HG03139 (cell line): ENCODE data around the gene PLPP3.

Experiments
- ATAC-seq: cut with Tn5 transposase; IDR thresholded peaks from one replicate; pipeline ENCODE4 v1.9.1; 2021; ENCODE audit not compliant: unreplicated experiment

Gene PLPP3

DNA sequence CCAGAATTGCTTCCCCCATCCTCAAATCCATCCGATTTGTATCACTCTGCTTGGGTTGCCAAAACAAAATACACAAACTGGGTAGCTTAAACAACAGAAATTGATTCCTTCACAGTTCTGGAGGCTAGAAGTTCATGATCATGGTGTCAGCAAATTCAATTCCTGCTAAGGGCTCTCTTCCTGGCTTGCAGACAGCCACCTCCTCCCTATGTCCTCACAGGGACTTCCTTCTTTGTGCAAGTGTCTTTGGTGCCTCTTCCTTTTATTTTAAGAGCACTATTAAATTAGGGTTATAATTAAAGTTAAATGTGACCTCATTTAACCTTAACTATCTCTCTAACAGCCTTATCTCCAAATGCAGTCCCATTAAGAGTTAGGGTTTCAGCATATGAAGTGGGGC, 112.8 kb downstream of the PLPP3 start:
- ATAC-seq: no peak

DNA sequence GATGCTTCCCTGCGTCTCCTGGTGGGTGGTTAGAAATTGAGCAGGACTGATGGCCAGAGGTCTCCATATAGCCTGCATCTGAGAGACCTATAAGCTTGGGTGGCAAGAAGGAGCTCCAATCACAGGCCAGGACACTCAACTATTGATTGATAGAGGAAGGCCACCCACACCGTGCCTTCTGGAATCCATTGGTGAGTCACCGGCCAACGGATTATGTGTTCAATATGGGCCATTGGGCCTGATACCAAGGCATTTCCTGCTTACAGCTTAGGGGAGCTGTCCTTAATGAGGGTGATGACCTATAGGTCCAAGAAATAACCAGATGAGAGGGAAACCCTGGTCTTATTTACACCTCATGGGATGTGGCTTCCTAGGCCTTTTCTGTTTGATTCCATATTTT, 115.1 kb downstream of the PLPP3 start:
- ATAC-seq: no peak

DNA sequence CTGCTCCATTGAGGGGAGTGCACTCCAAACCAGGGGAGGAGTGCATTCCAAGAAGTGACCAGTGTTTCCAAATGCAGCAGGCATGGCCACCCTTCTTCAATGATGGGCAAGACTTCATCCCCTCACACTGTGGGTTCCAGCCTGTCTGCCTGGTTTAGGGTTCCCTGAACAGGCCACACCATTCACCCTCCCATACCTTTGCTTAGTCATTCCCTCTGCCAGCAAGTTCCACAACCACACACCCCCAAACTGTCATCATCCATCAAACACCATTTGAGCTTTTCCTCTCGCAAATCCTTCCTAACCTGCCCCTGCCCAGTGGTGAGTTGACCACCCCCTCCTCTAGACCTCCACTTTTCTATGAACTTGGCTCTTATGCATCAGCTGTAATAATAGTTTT, 116.0 kb downstream of the PLPP3 start:
- no peak for ATAC-seq

DNA sequence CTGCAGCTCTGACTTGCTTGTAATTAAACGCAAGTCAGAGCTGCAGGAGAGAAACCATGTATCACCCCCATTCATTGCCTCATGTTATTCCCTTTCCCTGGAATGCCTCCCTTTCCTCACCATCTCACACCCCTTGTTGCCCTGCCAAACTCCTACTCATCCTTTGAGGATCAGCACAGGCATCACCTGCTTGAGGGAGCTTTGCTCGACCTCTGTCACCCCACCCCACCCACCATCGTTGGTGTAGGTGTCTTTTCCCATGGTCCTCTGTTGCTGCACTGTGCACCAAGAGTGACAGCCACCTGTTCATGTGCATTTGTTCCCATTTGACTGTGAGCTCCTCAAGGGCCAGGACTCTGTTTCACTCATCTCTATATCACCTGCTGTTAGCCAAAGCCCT, 117.2 kb downstream of the PLPP3 start:
- ATAC-seq: no peak

DNA sequence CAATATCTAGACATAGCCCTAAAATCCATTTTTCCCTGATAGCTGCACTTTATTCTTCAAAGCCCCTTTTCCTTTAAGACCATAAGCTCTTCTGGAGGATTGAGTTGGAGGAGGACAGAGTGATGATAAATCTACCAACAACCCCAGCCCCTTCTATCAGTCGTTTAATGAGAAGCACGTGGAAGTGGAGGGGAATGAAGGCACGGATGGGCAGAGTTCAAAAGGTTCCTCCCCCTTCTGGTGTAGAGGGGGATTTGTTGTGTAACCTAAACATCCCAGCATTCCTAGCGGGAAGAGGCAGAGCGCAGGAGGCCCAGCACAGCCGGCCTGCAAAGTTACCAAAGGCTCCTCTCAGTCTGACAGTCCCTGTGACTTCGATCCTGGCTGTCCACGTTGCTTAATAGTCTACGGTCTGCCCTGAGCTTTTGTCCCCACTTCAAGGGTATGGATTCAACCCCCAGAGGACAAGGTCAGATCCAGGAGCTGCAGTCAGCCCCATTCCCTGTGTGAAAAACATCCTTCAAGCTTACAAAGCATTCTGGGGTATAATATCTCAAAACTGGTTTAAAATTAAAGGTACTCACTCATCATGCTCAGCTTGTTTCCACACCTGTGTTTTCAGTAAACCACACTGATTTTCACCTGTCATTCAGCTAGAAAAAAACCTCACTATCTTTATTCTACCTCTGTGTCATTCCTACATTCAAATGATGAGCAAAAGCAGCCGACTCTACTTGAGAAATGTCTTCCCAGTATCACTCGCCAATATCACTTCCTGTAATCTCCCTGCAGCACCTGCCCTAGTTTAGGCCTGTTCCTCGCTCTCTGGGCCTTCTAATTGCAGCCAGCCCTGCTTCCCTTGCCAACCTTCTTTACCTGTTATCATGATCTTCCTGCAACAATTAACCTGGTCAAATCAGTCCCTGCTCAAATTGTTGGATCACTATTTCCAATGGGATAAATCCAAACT, 117.9 kb downstream of the PLPP3 start:
- ATAC-seq: no peak

DNA sequence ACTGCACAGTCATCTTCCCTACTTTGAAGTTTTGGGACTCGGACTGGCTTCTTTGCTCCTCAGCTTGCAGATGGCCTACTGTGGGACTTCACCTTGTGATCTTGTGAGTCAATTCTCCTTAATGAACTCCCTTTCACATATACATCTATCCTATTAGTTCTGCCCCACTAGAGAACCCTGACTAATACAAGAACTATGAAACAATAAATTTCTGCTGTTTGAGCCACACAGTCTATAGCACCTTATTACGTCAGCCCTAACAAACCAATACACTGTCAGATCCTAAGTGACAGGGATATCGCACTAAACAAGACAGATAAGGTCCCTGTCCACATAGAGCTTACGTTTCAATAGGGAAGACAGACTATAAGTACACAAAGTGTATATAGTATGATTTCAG, 120.1 kb downstream of the PLPP3 start:
- ATAC-seq: no peak

DNA sequence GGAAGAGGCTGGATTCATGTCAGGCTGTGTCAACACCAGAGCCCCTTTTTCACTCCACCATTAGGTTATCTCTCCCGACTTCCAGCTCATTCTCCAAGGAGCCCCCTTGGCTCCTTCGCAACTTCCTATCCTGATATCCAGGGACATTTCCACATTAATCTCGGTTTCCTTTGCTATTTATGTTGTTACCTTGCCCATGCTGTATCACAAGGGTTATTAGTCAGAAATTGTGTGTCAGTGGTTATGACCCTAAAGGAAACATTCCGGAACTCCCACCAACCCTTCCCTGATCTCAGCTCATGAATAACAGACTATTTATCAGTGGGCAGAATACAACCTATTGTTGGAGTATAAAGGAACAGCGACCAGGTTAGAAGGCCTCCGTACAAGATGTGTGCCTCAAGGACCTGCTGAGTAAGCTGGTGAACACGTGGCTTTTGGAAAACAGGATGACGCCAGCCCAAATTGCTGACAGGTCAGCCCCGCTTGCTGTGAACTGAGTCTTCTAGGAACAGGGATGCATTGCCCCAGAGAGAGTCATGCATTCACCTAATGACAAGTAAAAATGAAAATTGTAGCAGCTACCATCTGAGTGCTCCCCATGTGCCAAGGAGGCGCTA, 121.5 kb downstream of the PLPP3 start:
- no peak for ATAC-seq

DNA sequence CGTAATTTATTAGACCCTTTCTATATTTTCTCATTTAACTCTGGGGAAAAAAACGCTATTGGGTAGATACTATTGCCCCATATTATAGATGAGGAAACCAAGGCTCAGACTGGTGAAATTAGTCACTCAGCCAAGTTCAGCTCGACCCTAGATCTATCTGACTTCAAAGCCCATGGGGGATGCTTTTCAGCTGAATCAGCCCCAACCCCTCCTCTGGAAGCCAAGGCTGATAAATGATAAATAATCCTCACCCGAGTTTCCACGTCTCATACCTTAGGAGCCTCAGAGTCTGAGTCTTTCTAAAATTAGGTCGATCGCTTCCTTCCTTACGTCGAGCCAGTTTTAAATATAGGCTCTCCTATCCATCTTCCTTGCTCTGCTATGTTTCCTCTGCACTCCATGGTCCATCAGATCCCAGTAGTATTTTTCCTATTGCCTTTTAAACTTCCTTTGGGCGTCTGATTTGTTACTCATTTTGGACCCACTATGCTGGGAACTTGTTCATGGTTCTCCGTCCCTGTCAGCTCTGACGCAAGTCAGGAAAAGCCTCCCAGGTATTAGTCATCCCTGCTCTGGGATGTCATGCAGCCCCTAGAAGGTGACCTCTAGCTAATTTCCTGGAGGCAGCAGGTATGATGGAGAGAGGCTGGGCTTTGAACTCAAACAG, 122.8 kb downstream of the PLPP3 start:
- no peak for ATAC-seq

DNA sequence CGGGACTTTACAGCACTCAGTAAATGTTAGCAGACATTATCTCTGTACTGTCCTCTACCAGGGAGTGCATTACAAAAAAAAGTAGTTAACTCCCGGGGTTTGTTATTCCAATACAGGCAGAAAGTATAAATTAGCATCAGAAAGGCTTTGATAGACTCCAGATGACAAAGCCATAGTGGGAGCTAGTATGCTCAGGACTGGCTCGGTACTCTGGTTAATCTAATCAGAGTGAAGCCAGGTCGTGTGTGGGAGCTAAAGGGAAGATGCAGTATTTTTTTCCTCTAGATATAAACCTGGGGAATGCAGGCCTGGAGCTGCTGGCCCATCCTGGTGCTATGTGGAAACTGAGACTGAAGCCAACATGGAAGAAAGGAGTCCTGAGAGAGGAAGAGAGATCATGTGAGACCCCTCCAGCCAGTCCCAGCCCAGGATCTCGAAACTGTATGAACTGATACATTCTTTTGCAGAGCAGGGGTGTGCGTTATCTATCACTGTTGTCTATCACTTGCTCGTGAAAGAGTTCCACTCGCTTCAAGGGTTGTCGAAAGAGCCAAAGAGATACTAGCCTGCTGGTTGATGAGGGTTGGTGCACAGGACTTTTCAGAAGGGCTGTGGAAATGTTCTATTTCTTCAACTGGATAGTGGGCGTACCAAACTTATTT, 125.8 kb downstream of the PLPP3 start:
- no peak for ATAC-seq

DNA sequence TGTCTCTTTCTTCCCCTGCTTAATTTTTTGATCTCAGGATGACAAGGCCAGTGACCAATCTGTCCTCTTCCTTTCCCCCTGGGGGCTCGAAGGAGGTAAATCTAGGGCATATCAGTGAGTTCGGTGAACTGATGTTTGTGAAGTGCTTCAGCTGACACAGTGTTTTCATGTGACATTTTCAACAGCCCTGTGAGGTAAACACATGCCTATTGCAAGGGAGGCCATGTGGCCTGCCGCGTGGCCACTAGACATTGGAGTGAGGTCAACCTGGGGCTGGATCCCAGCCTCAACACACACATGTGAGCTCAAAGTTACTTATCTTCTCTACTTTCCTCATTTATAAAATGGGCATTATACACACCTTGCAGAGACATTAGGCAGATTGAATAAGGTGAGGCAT, 126.3 kb downstream of the PLPP3 start:
- ATAC-seq: no peak

DNA sequence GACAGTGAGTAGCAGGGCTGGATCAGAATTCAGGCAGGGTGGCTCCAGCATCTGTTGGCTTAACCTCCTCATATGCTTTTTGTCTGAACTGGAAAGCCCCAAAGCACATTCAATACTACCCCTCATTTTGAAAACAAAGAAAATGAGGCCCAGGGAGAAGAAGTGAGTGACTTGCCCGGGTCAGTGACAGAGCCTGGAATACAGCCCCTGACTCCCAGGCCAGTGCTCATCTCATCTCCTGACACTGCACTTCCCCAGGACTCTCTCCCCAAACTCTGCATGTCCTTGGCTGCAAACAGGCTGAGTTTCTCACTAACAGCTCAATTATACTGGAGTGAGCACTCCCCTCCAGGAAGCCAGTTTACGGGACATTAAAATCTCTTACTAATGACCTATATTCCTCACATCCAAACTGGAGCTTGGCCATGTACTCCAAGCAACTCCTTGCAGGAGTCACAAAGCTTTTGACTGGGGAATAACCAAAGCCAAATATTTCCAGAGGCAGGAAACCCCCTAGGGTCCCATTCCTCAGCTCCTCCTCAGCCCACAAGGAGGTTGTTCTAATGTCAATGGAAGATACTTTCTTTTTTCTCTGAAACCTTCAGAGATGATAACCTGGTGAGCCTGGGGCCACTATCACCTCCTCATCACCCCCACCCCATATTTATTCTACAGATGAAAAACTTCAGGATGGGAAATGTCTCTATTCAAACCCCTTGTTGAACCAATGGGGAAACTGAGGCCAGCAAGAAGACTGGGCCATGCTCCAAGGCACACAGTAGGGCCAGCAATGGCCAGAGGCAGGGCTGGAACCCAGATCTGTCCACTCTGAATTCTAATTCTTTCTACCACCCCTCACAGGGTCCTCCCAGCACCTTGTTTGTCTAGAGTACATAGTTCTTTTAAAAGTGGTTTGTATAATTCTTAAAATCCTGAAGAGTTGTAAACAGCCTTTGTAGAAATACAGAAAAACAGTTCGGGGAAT, 127.0 kb downstream of the PLPP3 start:
- ATAC-seq: no peak

DNA sequence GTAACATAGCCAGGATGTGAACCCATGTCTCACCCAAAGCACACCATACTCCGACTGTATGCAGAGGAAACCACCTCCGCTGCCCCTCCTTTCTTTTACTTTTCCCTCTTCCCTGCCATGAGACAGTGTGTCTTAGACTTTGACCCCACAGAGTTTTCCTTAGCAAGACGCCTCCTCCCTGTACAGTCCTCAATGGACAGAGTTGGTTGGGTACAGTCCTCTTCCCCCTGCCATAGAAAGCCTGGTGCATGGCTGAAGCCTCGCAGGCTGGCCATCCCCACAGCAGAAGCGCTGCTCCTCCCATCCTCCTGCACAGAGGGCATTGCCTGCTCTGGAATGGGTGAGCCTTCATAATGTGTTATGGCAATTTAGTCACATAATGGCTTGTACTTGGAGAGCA, 127.9 kb downstream of the PLPP3 start:
- ATAC-seq: no peak

DNA sequence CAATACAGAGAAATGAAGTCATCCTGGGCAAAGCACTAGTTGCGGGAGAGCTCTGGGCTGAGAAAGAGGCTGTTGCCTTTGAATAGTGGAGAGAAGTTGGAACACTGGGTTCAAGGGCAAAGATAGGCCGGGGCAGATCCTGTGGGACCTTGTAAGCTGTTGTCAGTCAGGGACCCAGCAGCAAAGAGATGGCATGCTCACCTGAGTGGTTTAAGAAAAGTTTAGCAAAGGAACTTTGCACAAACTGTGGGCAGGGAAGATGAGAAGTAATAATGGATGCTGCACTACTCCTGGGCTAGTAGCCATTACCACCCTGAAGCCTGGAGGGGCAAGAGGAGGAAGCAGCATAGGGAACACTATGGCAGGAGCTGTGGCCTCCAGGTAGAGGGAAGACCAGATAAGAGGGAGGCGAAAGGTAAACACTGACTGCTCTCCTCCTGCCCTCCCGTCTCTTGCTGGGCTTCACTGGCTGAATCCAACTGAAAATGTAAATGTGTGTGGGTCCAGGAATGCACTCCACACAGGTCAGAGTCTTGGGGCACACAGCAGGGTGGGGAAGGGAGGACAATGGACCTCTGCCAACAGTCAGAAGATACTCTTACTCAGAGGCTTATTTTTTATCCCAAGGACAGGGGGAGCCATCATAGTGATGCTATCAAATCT, 129.2 kb downstream of the PLPP3 start:
- ATAC-seq: no peak

DNA sequence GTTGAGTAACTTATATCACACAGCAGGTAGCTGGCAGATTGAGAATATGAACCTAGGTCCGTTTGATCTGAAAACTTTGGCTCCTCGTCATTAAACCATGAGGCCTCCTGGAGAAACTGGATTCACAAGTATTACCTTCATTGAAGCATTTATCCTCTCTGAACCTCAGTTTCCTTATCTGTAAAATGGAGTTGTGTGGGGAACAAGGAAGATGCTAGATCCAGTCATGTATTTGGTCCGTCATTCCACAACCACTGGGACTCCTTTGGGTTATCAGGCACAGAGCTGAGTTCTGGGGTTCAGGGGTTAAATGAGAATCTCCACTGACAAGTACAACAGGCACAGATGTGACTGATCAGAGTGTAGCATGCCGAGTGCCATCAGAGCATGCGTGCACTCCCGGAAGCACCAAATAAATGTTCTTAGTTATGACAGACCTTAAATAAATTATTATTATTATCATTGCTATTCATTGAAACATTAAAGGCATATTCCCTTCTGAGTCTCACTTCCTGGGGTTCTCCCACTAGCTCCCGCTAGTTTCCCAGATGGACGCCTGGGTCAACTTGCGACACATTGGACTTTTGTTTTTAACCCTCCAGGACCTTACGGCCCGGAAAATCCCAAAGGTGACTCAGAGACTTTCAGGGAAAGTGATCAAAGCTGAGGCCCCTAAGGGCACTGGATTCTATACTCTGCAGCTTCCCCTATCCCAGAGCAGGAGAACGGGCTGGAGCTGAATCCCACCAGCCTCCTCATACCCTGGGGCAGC, 130.6 kb downstream of the PLPP3 start:
- ATAC-seq: no peak

DNA sequence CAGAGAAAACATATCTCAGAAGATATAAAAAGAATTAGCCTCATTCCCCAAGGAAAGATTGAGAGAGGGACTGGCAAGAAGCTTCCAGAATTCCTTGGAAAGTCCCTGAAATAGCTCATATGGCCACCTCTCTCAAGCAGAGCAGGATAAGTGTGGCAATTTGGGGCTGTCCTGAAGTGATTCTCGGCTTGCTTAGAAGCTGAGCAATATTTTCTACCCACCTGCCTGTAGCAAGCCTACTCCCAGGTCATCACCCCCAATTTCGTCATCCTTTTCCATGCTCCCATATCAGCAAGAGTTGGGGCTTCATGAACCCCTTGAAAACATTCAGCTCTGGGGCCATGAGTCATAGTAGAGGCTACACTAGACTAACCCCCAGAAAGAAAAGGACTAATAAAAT, 131.5 kb downstream of the PLPP3 start:
- no peak for ATAC-seq

DNA sequence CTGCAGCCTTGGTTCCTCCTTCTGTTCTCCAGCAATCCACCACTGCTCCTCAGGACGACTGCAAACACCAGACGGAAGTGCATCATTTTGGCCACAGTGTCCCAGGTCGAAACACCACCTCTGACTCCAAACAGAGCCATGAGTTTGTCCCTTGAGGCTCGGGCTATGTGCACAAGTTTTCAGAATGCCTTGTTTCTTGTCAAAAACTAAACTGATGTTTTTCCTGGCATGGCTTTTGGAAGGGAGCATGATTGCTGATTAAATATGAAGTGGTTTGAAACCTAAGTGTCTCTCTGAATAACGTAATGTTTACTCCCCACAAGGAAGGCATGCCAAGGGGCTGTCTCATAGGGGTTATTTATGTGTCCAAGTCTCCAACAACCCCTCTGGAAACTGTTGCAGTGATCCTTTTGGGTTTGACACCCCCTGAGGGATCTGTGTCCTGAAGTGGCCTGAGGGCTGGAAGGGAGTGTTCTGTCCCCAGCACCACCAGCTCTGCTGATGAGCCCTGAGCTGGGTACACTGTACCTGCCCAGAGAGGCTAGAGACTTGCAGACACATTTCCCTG, 132.7 kb downstream of the PLPP3 start:
- ATAC-seq: no peak

DNA sequence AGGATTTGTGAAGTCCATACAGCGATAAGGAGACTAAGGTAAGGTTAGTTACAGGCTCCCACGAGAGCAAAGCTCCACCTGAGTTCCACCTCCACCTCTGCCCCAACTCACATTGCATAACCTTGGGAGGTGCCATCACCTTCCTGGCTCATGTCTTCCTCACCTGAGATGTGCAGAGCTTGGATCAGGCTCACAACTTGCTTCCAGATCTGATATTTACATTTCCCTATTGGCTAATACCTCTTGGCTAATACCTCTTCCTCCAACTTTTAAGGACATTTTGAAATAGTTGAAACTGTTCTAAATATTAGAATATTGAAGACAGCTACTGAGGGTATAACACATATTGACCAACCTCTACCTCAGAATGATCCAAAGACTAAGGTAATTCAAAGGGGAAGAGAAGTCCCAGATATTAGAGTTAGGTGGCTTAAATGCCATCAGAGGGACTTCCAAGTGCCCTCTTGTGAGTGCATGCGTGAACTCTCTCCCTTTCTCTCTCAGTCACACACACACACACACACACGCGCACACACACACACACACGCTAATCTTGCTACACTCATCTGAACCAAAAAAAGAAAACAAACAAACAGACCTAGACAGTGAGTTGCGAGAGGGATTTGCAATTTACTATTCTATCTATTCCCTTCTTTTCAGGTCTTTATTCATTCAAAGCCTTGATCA, 134.3 kb downstream of the PLPP3 start:
- no peak for ATAC-seq
